Measurements from ENCODE around the gene LGALS9B.
"Not testable (repeated sequence)": the region's sequence is repeated elsewhere in the genome, so short reads cannot be mapped to it uniquely, and the experiment has no call there.

GRCh38 chr17:20433382-20433781 is 34.0 kb downstream of the LGALS9B start:
- TF ChIP-seq EZH2phosphoT487 (IDR thresholded peaks at IDR 0.05; ENCODE audit: borderline replicate concordance); POLR2AphosphoS5 (IDR thresholded peaks at IDR 0.05; ENCODE audit: low read depth, low read length); YY1 (IDR thresholded peaks at IDR 0.05; ENCODE audit: extremely low read depth, insufficient replicate concordance, low read depth, low read length); CTCF (IDR thresholded peaks at IDR 0.05 in 2 of 3, conservative IDR thresholded peaks at IDR 0.05 in 1 of 3; ENCODE audit: borderline replicate concordance in 1 of 3, insufficient read depth in 1 of 3, low read depth in 2 of 3, low read length in 2 of 3); EZH2 (IDR thresholded peaks at IDR 0.05); RAD21 (IDR thresholded peaks at IDR 0.05; ENCODE audit: low read depth); POLR2A (IDR thresholded peaks at IDR 0.05; ENCODE audit: borderline replicate concordance, extremely low read depth, insufficient read depth, insufficient read length): not testable (repeated sequence)

All from HCT116 (cell line).